CD4-positive, alpha-beta T cell treated with Interleukin-17A for 4 hours (primary cell): Measurements from ENCODE around the gene HIC1.

Source experiments
- DNase-seq: peaks from one replicate; pipeline ENCODE4 v3.0.0-alpha.2; 2020; ENCODE audit warnings: mixed read lengths

HIC1 gene

DNA sequence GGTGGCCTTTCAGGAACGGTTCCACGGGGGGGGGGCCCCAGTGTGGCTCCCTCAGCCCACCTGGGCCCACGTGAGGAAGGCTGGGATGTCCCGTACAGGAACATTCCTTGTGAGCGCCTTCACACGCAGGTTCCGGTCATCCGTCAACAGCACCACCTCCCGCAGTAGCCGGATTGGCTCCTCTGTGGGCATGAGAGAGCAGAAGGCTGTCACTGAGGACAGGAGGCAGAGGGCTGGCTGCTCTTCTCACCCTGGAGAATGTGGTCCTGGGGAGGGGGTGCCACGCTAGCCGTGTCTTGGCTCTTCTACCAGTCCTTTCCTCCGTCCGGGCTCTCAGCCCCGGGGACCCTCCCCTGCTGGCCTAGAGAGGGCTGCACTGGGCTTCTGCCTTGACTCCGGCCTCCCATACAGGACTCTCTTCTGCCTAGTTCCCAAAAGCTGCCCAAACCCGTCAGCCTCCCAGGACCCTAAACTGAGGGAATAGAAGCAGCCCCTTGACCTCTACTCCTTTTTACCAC lies 6.6 kb downstream of the HIC1 start:
- no peak for DNase-seq

DNA sequence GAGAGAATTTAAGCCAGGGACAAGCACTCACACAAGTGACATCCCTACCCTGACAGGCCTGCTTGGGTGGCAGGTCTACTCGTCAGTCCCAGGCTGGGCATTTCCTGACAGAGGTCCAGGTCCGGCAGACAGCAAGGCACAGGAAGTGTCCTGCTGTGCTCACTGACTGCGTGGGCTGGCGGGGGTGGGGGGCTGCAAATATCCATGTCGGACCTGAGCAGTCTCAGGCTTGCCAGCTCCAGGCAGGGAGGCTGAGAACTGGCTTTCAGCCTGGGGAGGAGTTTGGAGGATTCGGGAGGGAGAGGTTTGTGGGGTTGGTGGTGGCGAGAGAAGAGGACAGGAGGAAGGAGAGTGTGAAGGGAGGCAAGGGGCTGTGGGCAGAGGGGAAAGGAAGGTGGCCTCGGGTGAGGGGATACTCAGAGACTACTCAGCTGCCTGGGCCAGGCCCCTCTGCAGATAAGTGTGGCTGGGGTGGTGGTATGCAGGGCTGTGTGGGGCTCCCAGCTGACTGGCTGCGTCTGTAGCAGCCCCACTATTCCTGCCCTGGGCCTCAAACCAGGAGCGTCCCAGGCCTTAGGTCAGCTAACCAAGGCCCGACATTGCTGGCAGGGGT lies 7.8 kb downstream of the HIC1 start:
- DNase-seq: no peak

DNA sequence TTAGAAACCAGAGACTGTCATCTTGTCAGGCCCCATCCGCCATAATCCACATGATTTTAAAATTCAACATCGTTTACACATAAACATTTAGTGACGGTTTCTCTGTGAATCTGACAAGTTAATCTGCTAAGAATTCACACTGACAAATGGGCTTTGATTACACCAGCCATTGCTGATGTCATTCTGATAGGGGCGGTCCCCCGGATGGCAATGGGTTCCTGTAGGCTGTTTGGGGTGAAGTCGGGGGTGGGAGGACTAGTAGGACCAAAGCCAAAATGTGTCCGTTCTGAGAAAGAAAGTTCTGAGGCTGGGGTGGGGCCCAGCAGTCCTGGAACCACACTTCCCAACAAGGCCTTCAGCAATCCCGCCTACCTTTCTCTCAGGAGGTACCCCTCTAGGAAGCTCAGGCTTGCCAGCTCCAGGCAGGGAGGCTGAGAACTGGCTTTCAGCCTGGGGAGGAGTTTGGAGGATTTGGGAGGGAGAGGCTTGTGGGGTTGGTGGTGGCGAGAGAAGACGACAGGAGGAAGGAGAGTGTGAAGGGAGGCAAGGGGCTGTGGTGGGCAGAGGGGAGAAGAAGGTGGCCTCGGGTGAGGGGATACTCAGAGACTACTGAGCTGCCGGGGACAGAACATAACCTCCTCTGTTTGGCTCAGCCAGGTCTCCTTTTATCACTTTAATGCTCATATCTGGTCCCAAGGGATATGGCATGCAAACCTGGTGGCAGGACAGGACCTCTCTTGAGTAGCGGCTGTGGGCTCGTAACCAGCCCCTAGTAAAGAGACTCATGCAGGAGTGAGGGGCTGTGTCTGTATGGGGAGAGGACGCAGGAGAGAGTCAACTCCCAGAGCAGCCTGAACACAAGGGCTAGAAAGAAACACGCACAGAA lies 8.6 kb downstream of the HIC1 start:
- no peak for DNase-seq

DNA sequence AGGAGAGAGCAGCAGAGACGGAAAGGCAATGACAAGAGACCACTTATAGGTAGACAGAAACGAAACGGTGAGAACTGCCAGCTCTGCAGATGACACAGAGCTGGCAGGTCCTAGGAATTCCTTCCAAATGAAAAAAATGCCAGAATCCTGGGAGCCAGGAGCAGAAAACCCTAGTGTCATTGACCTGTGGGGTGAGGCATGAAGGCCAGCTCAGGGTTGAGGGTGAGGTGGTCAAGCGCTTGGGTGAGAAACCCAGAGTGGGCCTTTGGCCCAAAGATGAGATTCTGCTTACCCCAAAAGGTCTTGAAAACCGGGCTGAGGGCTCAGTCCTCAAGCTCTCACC lies 9.2 kb downstream of the HIC1 start:
- DNase-seq: no peak

DNA sequence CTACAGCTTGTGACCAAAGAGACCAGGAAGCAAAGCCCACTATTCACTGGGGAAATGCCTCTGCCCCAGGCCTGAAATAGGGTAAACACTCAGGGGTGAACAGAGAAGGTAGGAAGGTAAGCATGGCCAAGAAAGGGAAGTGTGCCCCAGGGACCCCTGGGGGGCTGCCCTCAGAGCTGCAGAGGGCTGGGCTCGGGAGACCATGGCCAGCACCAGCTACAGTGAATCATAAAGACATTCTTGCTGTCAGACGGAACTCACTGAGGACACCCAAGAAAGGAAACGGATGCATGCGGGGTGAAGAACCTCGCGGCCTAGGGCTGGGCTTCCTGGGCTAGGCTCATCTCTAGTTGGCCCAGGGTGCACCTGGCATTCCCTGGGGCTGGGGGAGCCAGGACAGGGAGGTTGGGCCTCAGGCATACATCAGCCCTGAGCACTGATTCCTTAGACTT lies 9.6 kb downstream of the HIC1 start:
- no peak for DNase-seq

DNA sequence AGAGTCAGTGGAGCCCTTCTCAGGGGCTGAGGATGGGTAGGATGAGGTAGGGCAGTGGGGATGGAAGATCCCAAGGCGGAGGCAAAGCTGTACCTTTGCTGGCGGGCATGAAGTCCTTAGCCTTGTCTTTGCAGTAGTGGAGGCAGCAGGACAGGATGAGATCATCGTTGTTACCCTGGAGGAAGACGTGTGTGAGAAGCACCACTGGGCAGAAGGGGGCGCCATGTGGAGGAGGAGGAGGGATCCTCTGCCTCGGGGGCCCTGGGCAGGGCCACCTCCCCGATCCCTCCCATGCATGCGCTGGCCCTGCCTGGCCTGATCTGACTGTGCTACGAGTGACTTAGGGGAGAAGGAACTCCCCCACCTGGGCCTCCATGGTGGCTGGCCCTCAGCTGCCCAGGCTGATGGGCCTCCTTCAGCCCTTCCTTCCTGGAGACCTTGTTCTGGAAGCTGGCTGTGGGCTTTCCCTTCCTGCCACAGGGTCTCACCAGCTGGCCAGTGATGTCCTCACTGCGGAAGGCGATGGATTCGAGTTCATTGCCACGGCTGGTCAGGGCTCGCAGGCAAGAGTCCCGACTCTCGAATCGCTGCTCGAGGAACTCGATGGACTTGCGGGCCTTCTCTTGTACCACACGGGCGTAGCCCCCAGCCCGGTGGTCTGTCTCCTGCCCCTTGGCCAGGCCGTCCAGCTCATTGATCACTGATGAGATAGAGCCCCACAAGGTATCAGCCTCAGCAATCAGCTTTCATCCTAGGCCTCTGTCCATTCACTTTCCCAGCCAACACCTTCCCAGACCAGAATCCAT lies 10.3 kb downstream of the HIC1 start:
- DNase-seq: peak; percentile 56

DNA sequence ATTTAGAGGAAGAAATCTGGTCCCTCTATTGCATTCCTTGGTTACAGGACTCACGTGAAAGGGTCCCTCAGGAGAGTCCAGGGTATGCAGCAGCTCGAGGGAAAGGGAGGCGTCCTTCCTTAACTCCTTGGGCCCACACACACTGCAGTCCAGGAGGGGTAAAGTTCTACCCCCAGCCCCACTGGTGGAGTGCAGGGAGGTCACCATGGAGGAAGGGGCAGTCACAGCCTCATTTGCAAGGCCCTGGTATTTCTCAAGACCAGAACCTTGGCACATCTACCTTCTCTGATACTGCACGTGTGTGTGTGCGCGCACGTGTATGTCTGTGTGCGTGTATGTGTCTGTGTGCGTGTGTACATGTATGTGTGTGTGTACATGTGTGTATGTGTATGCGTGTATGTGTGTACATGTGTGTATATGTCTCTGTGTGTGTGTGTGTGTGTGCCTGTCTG lies 11.1 kb downstream of the HIC1 start:
- no peak for DNase-seq

DNA sequence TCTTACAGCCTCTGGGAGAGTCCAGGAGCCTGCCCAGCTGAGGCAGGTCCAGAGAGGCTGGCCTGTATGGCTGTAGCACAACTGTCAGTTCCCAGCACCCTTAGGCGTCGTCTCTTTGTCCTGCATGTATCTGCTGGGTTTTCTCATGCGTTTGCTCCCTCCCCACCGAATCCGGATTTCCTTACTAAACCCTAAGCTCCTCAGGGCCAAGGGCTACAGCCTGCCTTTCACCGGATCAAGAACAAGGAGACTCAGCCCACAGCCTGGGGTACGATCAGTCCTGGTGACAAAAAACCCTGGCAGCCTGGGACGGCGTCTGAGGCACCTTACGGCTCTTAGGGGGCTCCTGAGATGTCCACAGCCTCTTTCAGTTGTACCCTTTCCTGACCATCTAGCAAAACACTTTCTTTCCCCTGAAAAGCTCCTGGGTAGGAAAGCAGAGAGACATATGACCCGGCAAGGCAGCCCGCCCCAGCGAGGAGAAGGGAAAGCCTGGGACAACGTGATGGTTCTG lies 12.2 kb downstream of the HIC1 start:
- no peak for DNase-seq

DNA sequence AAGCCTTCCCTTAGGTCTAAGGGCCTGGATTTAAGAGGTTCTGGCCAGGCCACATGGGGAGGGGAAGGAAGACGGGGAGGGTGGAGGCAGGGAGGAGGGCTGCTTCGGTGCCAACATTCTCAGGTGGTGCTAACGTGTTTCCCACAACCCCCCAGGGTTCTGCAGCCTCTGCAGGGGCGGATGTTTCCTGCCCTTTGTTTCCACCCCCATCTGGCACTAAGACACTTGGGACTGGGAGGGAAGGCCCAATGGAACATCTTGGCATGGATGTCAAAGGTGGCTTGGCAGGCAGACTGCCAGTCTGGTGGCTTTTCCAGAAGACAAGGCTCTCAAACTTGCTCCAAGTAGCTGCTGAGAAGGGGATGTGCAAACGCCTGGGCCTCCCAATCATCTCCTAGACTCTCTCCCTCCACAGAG lies 12.7 kb downstream of the HIC1 start:
- no peak for DNase-seq

DNA sequence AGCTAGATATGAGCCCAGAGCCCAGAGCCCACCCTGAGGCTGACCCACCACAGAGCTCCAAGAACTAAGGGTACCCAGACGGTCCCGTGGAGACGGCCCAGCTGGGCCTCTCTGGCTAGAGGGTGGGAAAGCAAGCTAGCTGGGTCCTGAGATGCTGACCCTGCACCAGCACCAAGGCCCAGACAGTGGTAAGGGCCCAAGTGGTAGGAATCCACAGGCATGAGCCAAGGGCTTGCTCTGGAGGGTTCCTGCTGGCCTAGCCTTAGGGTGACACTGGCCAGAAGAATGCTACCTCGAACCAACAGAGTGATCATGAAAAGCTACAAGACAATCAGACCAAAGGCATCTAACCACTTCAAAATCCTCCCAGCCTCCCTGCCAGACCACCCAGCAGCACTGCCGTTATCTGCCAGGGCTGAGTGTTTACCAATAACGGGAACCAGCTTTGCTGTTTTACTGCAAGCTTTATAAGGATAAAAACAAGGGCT lies 13.2 kb downstream of the HIC1 start:
- DNase-seq: no peak

DNA sequence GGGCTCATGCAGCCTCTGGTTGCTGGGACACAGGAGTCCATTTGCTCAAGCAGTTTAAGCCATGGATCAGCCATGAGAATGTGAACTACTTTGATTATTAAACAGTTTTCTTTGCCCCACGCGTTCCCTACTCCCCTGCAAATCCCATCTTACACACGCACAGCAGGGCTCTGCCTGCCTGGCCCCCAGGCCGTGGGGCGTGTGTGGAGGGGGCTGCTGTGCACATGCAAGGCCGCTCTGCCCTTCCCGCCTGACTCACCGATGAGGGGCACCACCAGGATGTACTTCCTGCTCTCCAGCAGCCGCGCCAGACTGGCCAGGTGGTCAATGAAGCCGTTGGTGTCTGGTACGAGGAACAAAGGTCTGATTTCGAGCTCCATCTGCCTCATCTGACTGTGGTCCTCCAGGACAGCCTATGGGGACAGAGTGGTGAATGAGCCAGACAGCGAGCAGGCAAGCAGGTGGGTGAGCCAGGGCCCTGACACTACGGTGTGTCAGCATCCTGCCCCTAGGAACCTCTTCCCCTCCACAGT lies 13.7 kb downstream of the HIC1 start:
- no peak for DNase-seq

DNA sequence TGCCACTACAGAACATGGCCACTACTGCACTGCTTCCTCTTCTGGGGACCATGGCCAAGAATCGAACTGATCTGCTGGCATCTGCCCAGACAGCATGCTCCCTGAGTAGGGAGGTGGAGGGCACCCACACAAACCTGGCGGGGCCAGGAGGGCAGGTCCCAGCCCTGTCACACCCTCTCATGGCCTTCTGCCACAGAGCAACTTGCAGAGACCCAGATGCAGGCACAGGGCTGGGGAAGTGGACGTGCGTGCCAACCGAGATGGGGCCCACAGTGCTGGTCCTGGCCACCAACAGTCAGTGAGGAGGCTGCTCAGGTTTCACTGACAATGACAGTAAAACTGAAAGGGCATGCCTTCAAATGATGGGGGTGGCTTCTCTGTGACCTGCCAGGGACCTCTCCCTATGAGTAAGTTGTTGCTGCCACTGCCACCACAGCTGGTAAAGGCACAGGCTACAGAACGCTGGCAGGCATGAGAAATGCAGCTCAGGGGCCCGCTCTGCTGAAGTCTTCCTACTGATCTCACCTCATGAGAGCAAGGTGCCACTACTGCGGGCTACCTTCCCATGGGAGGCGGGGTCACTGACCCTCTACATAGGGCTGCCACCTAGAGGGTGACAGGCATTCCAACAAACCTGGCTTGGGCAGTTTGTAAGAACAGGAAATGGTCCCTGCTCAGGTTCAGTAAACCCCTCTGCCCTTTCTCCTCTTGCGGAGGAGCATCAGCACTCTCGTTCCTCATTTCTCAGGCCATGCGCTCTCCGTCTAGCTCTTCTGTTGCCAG lies 15.5 kb downstream of the HIC1 start:
- DNase-seq: no peak

DNA sequence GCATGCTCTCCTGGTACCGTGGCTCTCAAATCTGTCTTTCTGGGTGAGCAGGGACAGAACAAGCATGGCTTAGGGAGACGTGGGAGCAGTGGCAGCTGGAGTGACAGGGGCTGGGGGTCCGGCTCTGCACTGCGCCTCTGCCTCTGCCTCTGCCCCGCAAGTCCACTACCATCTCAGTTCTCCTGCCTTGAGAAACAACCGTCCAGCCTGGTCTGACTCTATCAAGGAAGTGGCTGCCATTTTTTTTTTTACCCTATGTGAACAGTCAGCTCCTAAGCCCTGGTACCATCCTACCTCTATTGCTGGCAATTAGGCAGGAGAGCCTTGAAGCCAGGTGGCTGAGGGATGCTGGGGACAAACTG lies 16.1 kb downstream of the HIC1 start:
- no peak for DNase-seq

DNA sequence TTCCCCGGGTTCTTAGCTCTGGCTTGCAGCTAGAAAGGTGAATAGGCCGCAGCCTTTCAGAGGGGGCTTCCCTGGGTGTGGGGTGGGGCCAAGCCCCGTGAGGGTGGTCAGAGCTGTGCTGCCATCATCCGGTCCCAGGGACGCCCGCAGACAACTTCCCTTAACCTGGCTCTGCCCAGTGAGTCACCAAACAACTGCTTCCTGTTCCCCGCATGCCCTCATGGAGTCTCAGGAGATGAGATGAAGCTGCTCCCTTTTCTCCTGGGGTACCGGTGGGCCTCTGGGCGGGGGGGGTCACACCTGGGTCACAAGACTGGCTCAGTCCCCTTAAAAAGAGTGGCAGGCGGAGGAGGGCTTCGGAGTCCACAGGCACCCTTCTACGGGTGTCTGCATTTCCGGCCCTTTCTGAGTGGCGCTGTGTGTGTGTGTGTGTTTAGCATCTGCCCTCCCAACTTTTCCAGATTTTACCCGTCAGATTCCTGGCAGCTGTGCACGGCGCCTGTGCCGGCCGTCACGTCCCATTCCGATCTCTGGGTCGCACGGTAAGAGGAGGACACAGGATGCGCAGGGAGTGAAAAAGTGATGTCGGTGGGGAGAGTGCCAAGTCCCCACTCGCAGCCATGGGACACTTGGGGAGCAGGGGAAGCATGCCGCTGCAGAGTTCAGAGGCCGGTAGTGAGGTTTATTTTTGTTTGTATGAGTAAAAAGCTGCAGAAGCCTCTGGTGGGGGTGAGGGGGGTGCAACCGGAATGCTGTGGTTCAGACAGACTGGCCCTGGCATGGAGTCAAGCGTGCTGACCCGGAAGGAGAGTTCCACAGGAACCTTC lies 16.8 kb downstream of the HIC1 start:
- DNase-seq: no peak

DNA sequence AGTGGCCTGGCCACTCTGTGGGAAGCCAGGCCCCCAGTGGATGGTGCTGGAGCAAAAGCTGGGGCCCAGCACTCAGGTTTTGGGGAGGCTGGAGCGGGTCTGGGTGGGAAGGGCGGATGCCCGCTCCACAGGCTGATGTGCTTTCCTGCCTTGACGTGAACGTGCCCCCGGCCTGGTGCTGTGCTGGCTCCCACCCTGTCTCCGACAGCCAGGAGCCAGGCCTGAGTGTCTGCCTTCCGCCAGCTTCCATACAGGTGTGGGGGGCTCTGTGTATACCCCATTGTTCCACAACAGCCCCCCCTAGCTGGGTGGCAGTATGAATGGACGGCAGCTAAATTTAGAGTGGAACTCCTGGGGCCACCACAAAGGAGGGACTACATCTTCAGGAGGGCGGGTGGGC lies 20.0 kb downstream of the HIC1 start:
- no peak for DNase-seq

DNA sequence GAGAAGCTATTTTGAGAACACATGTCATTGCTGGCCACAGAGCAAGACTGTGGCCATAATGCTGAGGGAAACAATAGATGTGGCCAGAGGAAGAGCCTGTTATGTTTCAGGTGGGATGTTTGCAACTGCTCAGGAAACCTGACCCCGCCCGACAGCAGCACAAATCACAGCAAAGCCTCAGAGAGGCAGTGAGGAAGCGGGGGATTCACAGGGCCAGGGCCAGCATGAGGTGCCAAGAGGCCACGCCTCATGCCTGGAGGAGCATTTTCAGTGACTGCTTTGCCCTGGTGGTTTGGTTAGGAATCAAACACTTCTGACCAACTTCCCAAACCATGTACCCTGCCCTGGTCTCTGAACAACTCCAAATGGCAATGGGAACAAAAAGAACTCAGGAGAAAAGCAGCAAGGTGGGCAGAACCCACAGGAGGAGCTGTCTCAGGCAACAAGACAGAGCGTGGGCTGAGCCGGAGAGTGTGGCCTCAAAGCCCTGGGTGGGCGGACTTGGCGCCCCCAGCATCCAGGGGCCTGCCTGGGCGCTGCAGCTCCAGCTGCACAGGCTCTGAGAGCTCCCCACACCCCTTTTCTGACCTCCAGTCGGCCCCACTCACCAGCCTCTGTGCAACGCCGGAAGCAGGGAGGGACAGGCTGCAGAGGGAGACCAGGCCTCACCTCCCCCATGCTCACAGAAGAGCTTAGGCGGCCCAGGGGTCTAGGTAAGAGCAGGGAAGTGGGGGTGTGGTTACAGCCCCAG lies 20.6 kb downstream of the HIC1 start:
- DNase-seq: no peak

DNA sequence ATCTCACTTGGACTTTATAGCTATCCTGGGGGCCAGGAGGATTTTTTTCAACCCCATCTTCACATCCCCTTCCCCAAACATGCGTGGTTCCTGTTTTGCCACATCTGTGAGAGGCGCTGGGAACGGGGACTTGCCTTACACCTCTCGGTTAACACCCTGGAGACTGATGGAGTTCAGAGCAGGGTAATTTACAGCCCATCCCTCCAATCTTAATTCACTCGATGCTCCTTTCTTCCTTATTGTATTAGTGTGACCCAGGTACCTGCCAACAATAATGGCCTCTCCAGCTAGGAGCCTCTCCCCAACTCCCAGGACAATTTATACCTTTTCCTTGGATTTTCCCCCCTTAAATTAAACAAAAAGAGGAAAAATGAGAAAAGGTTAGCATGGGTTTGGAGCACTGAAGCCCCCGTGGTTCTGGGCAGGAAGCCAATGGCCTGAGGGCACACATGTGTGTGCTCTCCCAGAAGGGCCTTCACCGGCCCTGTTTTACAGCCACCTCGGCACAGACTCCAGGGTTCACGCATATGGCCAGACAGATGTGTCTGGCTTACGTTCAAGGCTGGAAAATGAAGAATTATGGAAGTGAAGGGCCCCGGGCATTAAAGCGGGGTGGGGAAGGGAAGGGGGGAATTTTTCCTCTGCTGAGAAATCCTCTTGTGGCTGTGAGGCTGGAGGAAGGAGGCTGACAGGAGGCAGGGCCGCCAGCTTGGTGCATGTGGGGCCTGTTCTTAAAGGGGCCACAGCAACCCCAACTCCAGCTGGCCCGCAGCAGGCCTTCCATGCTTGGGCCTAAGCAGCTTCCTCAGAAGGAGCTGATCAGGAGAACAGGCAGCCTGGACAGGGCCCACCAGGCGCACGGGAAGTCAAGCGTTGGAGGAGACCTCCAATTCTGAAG lies 21.4 kb downstream of the HIC1 start:
- no peak for DNase-seq

DNA sequence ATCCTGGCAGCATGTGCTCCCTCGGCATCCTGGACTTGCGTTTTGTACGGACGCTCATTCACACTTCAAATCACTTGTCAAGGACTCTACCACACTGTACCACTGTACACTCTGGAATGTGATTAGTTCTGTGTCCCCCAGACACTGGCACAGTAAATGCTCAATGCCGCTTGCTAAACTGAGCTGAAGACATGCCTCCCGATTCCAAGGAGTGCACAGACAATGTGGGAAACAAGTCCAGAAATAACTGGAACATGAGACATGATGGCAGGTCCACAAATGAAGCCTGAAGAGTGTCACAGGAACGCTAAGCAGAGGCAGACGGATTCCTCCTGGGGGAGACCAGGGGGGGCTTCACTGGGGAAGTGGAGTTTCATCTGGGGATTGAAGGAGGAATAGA lies 22.1 kb downstream of the HIC1 start:
- DNase-seq: no peak

DNA sequence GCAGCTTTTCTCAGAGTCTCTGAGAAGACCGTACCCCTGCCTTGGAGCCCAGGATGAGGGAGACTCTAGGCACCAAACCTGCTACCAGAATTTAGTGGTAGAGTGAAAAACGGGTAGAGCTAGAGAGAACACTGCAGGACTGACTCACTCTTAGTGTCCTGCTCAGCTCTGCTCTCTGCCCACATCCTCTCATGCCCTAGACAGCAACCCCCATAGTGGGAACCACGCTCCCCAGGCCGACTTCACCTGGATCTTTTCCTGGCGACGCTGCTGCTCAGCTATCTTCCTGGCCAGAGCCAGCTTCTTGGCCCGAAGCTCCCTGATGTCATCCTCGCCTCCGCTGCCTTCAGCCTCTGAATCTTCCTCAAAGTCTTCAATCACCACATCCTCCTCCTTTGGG lies 26.7 kb downstream of the HIC1 start:
- no peak for DNase-seq
